GM19023 (cell line): ENCODE data around the gene URGCP.
A peak's percentile ranks its signal among the peaks of the same experiment; 100 is the strongest.

Experiments used
- ATAC-seq: cut with Tn5 transposase; IDR thresholded peaks from one replicate; pipeline ENCODE4 v1.9.1; 2021; ENCODE audit warnings: mild to moderate bottlenecking, moderate library complexity; ENCODE audit not compliant: unreplicated experiment

Gene URGCP

GRCh38 chr7:43906331-43907010 is at the start of gene URGCP:
URGCP (minus strand) TSS chr7:43906596; CDS start chr7:43906575, 21 bp downstream.
- ATAC-seq, result peak; percentile 91

GRCh38 chr7:43956027-43956426 is 49.6 kb upstream of the URGCP start:
- no peak for ATAC-seq

- ATAC-seq, result peak; percentile 76
Measured at GRCh38 chr7:43954524-43955228, 48.3 kb upstream of the URGCP start.

GRCh38 chr7:43953071-43953470 is 46.7 kb upstream of the URGCP start:
- no peak for ATAC-seq

- ATAC-seq, result no peak
Measured at GRCh38 chr7:43952028-43952427, 45.6 kb upstream of the URGCP start.

- peak; percentile 90 for ATAC-seq
Measured at GRCh38 chr7:43944286-43944685, 37.9 kb upstream of the URGCP start.

- ATAC-seq, result no peak
Measured at GRCh38 chr7:43943417-43944187, 37.2 kb upstream of the URGCP start.

GRCh38 chr7:43942997-43943396 is 36.6 kb upstream of the URGCP start:
- no peak for ATAC-seq

GRCh38 chr7:43942250-43942649 is 35.9 kb upstream of the URGCP start:
- ATAC-seq, result no peak

- no peak for ATAC-seq
Measured at GRCh38 chr7:43938892-43939482, 32.6 kb upstream of the URGCP start.

- no peak for ATAC-seq
Measured at GRCh38 chr7:43937444-43937843, 31.0 kb upstream of the URGCP start.

GRCh38 chr7:43933902-43934560 is 27.6 kb upstream of the URGCP start:
- ATAC-seq, result no peak

- ATAC-seq, result no peak
Measured at GRCh38 chr7:43931346-43931745, 24.9 kb upstream of the URGCP start.

GRCh38 chr7:43929529-43930457 is 23.4 kb upstream of the URGCP start:
- ATAC-seq, result no peak

- no peak for ATAC-seq
Measured at GRCh38 chr7:43927810-43928209, 21.4 kb upstream of the URGCP start.

- ATAC-seq, result no peak
Measured at GRCh38 chr7:43926798-43927123, 20.4 kb upstream of the URGCP start.

GRCh38 chr7:43925984-43926797 is 19.8 kb upstream of the URGCP start, which contains the start of gene UBE2D4:
UBE2D4 (plus strand) TSS chr7:43926436; CDS start chr7:43926533, 97 bp downstream.
- ATAC-seq, result peak; percentile 93

- ATAC-seq, result no peak
Measured at GRCh38 chr7:43922726-43923125, 16.3 kb upstream of the URGCP start.

GRCh38 chr7:43921423-43921822 is 15.0 kb upstream of the URGCP start:
- no peak for ATAC-seq
